Osteocyte (in vitro differentiated cells): ENCODE data around the gene MEIS2. TPM values are rescaled to one million over a fixed set of nuclear protein-coding genes. Genes with fewer than 3 reads are reported as not detected.

ENCODE experiments used
- DNase-seq: peaks from one replicate; pipeline ENCODE4 v3.0.0; 2021; ENCODE audit warnings: mixed read lengths; ENCODE audit not compliant: unreplicated experiment; ENCODE audit errors: extremely low spot score
- H3K27ac Mint-ChIP-seq: one replicate; pipeline ENCODE4 v1.8.0; 2021; ENCODE audit warnings: mild to moderate bottlenecking, mixed read lengths; ENCODE audit not compliant: unreplicated experiment
- H3K27me3 Mint-ChIP-seq: one replicate; pipeline ENCODE4 v1.8.0; 2021; ENCODE audit warnings: mixed read lengths; ENCODE audit not compliant: unreplicated experiment
- H3K36me3 Mint-ChIP-seq: one replicate; pipeline ENCODE4 v1.8.0; 2021; ENCODE audit warnings: mixed read lengths; ENCODE audit not compliant: unreplicated experiment
- H3K4me1 Mint-ChIP-seq: one replicate; pipeline ENCODE4 v1.8.0; 2021; ENCODE audit warnings: mixed read lengths; ENCODE audit not compliant: unreplicated experiment
- H3K4me3 Mint-ChIP-seq: one replicate; pipeline ENCODE4 v1.8.0; 2021; ENCODE audit warnings: mild to moderate bottlenecking, moderate library complexity, mixed read lengths; ENCODE audit not compliant: unreplicated experiment
- H3K9me3 Mint-ChIP-seq: one replicate; pipeline ENCODE4 v1.8.0; 2021; ENCODE audit warnings: mixed read lengths; ENCODE audit not compliant: unreplicated experiment
- total RNA-seq: library from RNA; stranded (reverse); gene quantifications from 2 replicates; pipeline ENCODE4 v1.2.1, GENCODE V29; 2021
- TF ChIP-seq, protein P1 (sequence below): fragments of 200-600 bp; sonication (generic); IDR thresholded peaks from 2 replicates; pipeline ENCODE4 v1.5.0; 2021; ENCODE audit warnings: antibody characterized with exemption, mild to moderate bottlenecking, moderate library complexity

The MEIS2 gene
- total RNA-seq, 1 donor from 2014 or later, result 79.9 TPM

DNA sequence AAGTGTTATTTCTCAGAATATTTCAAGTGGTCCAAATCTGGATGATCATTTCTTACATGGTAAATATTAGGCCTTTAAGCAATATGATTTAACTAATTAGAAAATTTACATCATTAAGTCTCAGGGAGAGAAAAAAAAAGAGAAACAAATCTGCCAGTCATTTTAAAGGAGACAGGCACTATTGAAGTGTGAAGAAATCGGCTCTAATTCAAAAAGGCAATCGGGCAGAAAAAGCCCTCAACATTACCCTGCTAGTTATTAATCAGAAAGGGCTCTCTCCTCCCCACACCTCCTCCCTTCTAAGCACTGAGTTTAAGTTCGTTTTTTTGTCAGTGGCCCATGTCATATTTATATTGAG, 215.9 kb downstream of the MEIS2 start:
- Mint-ChIP-seq H3K4me3 (no peak overlapping the region), H3K27ac (no peak overlapping the region), H3K4me1 (peaks cover 61% of the 10 kb centered on the region), H3K36me3 (peaks cover 18% of the 10 kb centered on the region), H3K9me3 (no peaks in the 10 kb centered on the region), H3K27me3 (peaks cover 98% of the 10 kb centered on the region)
- TF ChIP-seq, protein P1, sequence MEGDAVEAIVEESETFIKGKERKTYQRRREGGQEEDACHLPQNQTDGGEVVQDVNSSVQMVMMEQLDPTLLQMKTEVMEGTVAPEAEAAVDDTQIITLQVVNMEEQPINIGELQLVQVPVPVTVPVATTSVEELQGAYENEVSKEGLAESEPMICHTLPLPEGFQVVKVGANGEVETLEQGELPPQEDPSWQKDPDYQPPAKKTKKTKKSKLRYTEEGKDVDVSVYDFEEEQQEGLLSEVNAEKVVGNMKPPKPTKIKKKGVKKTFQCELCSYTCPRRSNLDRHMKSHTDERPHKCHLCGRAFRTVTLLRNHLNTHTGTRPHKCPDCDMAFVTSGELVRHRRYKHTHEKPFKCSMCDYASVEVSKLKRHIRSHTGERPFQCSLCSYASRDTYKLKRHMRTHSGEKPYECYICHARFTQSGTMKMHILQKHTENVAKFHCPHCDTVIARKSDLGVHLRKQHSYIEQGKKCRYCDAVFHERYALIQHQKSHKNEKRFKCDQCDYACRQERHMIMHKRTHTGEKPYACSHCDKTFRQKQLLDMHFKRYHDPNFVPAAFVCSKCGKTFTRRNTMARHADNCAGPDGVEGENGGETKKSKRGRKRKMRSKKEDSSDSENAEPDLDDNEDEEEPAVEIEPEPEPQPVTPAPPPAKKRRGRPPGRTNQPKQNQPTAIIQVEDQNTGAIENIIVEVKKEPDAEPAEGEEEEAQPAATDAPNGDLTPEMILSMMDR, result no peak
- DNase-seq, result no peak

DNA sequence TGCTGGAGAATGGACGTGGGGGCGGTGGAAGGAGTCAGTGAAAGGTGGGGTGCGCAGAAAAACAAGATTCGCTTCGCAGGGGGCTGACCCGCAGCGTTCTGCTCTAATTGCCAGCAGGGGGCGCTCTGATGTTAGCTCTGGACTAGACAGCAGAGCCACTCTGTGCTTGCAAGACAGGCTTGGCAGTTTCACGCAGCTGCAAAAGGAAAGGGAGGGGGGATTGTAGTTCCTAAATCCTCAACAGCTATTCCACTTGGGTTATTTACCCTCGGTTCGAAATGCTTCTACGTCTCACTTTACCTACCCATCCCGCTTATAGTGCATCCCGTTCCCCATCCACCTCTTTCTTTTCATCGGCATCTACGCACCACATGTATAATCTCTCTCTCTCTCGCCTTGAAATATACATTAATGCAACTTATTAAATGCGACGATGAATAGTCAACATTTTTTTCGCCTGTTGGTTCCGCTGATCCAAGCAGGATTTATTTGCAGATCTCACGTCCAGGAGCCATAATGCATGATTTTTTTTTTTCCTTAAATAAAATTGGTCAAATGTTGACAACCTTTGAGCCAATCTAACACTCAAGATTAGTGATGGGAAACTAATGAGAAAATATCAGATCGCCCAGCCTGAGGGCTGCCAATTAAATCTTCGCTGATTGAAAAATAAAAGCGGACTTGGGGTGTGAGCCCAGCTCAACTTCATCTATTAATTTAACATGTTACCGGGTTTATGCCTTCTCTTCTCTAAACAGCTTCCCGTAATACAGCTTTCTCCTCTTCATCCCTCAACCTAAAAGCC, 216.4 kb downstream of the MEIS2 start:
- DNase-seq, result peak; percentile 92
- Mint-ChIP-seq H3K27me3 (peaks cover 98% of the 10 kb centered on the region), H3K4me3 (peak overlapping the region; percentile 48), H3K4me1 (peaks cover 63% of the 10 kb centered on the region), H3K27ac (no peak overlapping the region), H3K9me3 (no peaks in the 10 kb centered on the region), H3K36me3 (peaks cover 13% of the 10 kb centered on the region)
- TF ChIP-seq, protein P1, result peak; percentile 93

DNA sequence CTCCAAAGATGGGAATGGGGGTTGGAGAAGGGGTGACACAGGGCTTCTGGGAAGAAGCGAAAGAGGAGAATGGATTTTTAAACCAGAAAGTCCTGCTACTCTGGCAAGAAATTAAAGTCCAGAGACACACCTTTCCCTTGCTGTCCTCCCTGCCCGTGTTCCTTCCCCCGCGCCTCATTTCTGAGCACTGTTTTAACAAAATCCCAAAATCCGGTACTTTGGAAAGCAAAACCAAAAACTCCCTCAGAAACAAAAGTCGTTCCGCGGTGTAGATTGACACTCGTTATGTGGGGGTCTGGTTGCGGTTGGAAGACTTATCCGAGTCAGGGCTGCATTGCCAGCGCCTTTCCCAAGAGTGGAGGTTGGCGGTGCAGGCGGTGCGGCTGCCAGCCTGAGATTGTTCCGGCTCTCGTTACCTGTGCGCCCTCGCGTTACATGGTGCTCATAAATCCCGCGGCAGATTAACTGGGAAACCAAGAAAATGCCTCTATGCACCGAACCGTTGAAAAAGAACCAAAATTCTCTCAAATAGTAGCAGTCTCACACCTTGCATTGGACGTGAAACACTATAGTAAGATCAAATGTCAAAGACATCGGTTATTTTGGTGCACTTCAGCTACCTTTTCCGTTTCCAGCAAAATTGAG, 217.7 kb downstream of the MEIS2 start:
- Mint-ChIP-seq H3K4me3 (peak overlapping the region; percentile 38), H3K27ac (no peak overlapping the region), H3K4me1 (peaks cover 62% of the 10 kb centered on the region), H3K36me3 (peaks cover 9% of the 10 kb centered on the region), H3K27me3 (peaks cover 97% of the 10 kb centered on the region), H3K9me3 (no peaks in the 10 kb centered on the region)
- DNase-seq, result no peak
- TF ChIP-seq, protein P1, result no peak

DNA sequence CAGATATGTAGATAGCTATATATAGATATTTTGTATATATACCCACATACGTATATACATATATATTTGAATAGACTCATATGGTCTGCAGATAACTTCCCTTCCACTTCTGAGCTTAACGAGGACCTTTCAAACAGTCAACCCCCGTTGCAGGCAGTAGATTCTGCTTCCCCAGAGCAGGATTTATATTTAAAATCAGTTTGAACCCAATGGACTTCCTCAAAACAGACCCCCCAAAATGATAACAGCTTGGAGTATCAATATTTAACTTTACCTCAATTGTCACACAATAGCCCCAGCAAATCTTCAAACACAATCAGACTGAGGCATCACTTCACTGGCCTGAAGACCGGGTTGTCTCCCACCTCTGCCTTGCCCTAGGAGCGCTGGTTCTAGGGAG, 218.3 kb downstream of the MEIS2 start:
- Mint-ChIP-seq H3K4me1 (peaks cover 56% of the 10 kb centered on the region), H3K27me3 (peaks cover 97% of the 10 kb centered on the region)
- TF ChIP-seq, protein P1, result no peak

DNA sequence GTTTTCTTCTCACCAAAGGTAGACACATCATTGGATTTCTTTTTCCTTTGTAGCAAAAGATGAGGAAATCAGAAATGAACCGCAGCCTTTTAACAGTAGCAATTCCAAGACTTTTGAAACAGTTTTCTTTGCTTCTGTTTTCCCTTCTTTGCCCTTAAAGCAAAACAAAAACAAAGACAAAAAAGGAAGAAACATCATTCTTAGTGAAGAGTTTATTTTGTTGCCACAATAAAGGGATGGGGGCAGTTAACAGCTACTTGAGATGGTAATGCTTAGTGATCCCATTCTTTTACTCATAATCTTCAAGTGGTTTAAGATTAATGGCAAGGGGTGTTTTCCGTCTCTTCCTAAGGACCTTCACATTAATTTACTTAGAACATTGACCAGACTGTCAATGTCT, 218.8 kb downstream of the MEIS2 start:
- Mint-ChIP-seq H3K4me1 (peaks cover 53% of the 10 kb centered on the region), H3K36me3 (peaks cover 9% of the 10 kb centered on the region), H3K27ac (no peak overlapping the region), H3K4me3 (no peak overlapping the region), H3K27me3 (peaks cover 96% of the 10 kb centered on the region), H3K9me3 (no peaks in the 10 kb centered on the region)
- TF ChIP-seq, protein P1, result no peak
- DNase-seq, result no peak

More for the DNA sequence above, 218.3 kb downstream of the MEIS2 start:
- no peak overlapping the region for H3K4me3 Mint-ChIP-seq
- no peak for DNase-seq
- H3K9me3 Mint-ChIP-seq, result no peaks in the 10 kb centered on the region
- no peak overlapping the region for H3K27ac Mint-ChIP-seq
- H3K36me3 Mint-ChIP-seq, result peaks cover 9% of the 10 kb centered on the region
